HG02938 (cell line): ENCODE results near the gene WDFY2.
"Not testable (repeated sequence)": the region's sequence is repeated elsewhere in the genome, so short reads cannot be mapped to it uniquely, and the experiment has no call there.

Source experiments
- ATAC-seq: cut with Tn5 transposase; IDR thresholded peaks from one replicate; pipeline ENCODE4 v1.9.1; 2021; ENCODE audit warnings: mild to moderate bottlenecking, moderate library complexity; ENCODE audit not compliant: unreplicated experiment

Gene WDFY2

GRCh38 chr13:51583875-51584730 is at the start of gene WDFY2:
Gene WDFY2, plus strand, starts transcription at chr13:51584462. Its CDS starts 226 bp downstream, at chr13:51584688.
- ATAC-seq: peak; percentile 78

- ATAC-seq: no peak
Observed at GRCh38 chr13:51538591-51539179, 45.6 kb upstream of the WDFY2 start.

- no peak for ATAC-seq
Observed at GRCh38 chr13:51539887-51540286, 44.4 kb upstream of the WDFY2 start.

GRCh38 chr13:51541037-51541436 is 43.2 kb upstream of the WDFY2 start:
- ATAC-seq: no peak

GRCh38 chr13:51541809-51542258 is 42.4 kb upstream of the WDFY2 start:
- no peak for ATAC-seq

- no peak for ATAC-seq
Observed at GRCh38 chr13:51542346-51543242, 41.7 kb upstream of the WDFY2 start.

GRCh38 chr13:51545446-51545845 is 38.8 kb upstream of the WDFY2 start:
- not testable (repeated sequence) for ATAC-seq

- ATAC-seq: no peak
Observed at GRCh38 chr13:51547425-51548176, 36.7 kb upstream of the WDFY2 start.

GRCh38 chr13:51549050-51549449 is 35.2 kb upstream of the WDFY2 start:
- ATAC-seq: peak; percentile 79

GRCh38 chr13:51549593-51549992 is 34.7 kb upstream of the WDFY2 start:
- ATAC-seq: no peak

- ATAC-seq: no peak
Observed at GRCh38 chr13:51550151-51550550, 34.1 kb upstream of the WDFY2 start.

- ATAC-seq: no peak
Observed at GRCh38 chr13:51551416-51551815, 32.8 kb upstream of the WDFY2 start.

- ATAC-seq: no peak
Observed at GRCh38 chr13:51552027-51552426, 32.2 kb upstream of the WDFY2 start.

- no peak for ATAC-seq
Observed at GRCh38 chr13:51553531-51553930, 30.7 kb upstream of the WDFY2 start.

GRCh38 chr13:51556740-51557139 is 27.5 kb upstream of the WDFY2 start:
- ATAC-seq: no peak

GRCh38 chr13:51557438-51557837 is 26.8 kb upstream of the WDFY2 start:
- no peak for ATAC-seq

- ATAC-seq: no peak
Observed at GRCh38 chr13:51557875-51558612, 26.2 kb upstream of the WDFY2 start.

GRCh38 chr13:51559946-51560735 is 24.1 kb upstream of the WDFY2 start:
- ATAC-seq: peak; percentile 39
